Liver (tissue), 9 donors: Measurements from ENCODE around the gene ADAMTS6. TPM values are rescaled to one million over a fixed set of nuclear protein-coding genes. Genes with fewer than 3 reads are reported as not detected.

Experiments used
- DNase-seq: peaks from one replicate; pipeline ENCODE4 v3.0.0-alpha.2; 2017; ENCODE audit warnings: low spot score
- H3K27ac ChIP-seq, 2 donors: one replicate each; pipeline ENCODE4 v1.7.0; 2013; ENCODE audit warnings: inconsistent platforms in 2 of 2, low read length in 2 of 2, control low read depth in 1 of 2, low read depth in 1 of 2, mild to moderate bottlenecking in 1 of 2
- H3K27me3 ChIP-seq, 4 donors: one replicate each; pipeline versions ENCODE4 v1.6.1 to v1.7.0; 2013; ENCODE audit warnings: low read length in 3 of 4, inconsistent platforms in 1 of 4, mild to moderate bottlenecking in 1 of 4, moderate library complexity in 1 of 4; ENCODE audit not compliant: control insufficient read depth in 4 of 4, insufficient read depth in 4 of 4
- H3K36me3 ChIP-seq, 4 donors: one replicate each; pipeline versions ENCODE4 v1.6.1 to v1.7.0; 2013; ENCODE audit warnings: low read length in 3 of 4, mild to moderate bottlenecking in 3 of 4, low read depth in 1 of 4, moderate library complexity in 1 of 4; ENCODE audit not compliant: control insufficient read depth in 4 of 4, insufficient read depth in 3 of 4
- H3K4me1 ChIP-seq, 4 donors: one replicate each; pipeline versions ENCODE4 v1.6.1 to v1.7.0; 2013; ENCODE audit warnings: low read length in 3 of 4, mild to moderate bottlenecking in 3 of 4, moderate library complexity in 1 of 4; ENCODE audit not compliant: control insufficient read depth in 4 of 4, insufficient read depth in 4 of 4
- H3K4me3 ChIP-seq, 3 donors: one replicate each; pipeline versions ENCODE4 v1.6.1 to v1.7.0; 2013; ENCODE audit warnings: low read length in 3 of 3, control low read depth in 1 of 3, low read depth in 1 of 3, mild to moderate bottlenecking in 1 of 3
- H3K9ac ChIP-seq, 2 donors: one replicate each; pipeline ENCODE4 v1.7.0; 2013; ENCODE audit warnings: low read length in 2 of 2, mild to moderate bottlenecking in 2 of 2, moderate library complexity in 2 of 2, control low read depth in 1 of 2, low read depth in 1 of 2
- H3K9me3 ChIP-seq, 4 donors: one replicate each; pipeline versions ENCODE4 v1.6.1 to v1.7.0; 2013; ENCODE audit warnings: low read length in 3 of 4; ENCODE audit not compliant: control insufficient read depth in 4 of 4
- ATF3 ChIP-seq: IDR thresholded peaks from 2 replicates; pipeline ENCODE4 v1.6.1; 2016; ENCODE audit warnings: antibody characterized with exemption
- CTCF ChIP-seq: fragments of 150-350 bp; IDR thresholded peaks from 2 replicates; pipeline ENCODE4 v1.5.1; 2017; ENCODE audit warnings: improper control_type of control experiment, low read depth, low read length; ENCODE audit not compliant: missing input control
- EGR1 ChIP-seq, 2 donors: IDR thresholded peaks; 2 replicates each; pipeline ENCODE4 v1.6.1; 2016 to 2018; ENCODE audit warnings: antibody characterized with exemption in 2 of 2, low read depth in 2 of 2
- FOXA1 ChIP-seq: IDR thresholded peaks from 2 replicates; pipeline ENCODE4 v1.6.1; 2016; ENCODE audit warnings: antibody characterized with exemption
- FOXA2 ChIP-seq: IDR thresholded peaks from 2 replicates; pipeline ENCODE4 v1.6.1; 2016; ENCODE audit warnings: antibody characterized with exemption
- HNF4A ChIP-seq, 2 donors: conservative IDR thresholded peaks; 2 replicates each; pipeline ENCODE4 v1.6.1; 2016; ENCODE audit warnings: antibody characterized with exemption in 2 of 2, mild to moderate bottlenecking in 2 of 2
- HNF4G ChIP-seq: IDR thresholded peaks from 2 replicates; pipeline ENCODE4 v1.6.1; 2016; ENCODE audit warnings: antibody characterized with exemption
- MAX ChIP-seq: IDR thresholded peaks from 2 replicates; pipeline ENCODE4 v1.6.1; 2016; ENCODE audit warnings: antibody characterized with exemption
- RAD21 ChIP-seq, 2 donors: IDR thresholded peaks; 2 replicates each; pipeline ENCODE4 v1.6.1; 2016; ENCODE audit warnings: antibody characterized with exemption in 2 of 2, mild to moderate bottlenecking in 2 of 2
- REST ChIP-seq: IDR thresholded peaks from 2 replicates; pipeline ENCODE4 v1.6.1; 2016; ENCODE audit warnings: antibody characterized with exemption, mild to moderate bottlenecking
- TAF1 ChIP-seq: conservative IDR thresholded peaks from 2 replicates; pipeline ENCODE4 v1.6.1; 2016; ENCODE audit warnings: antibody characterized with exemption, mild to moderate bottlenecking
- YY1 ChIP-seq: IDR thresholded peaks from 2 replicates; pipeline ENCODE4 v1.6.1; 2016; ENCODE audit warnings: antibody characterized with exemption, mild to moderate bottlenecking
- WGBS: extraction: QIAGEN DNeasy Blood & Tissue Kit; methylation state at CpG from one replicate; pipeline ENCODE4 v1.1.7; 2013; 5-methylcytosine and 5-hydroxymethylcytosine counted together
- polyA plus RNA-seq, 2 donors: library from polyadenylated mRNA; stranded (reverse) in 1 of 2; unstranded in 1 of 2; fragments of 200-250 nt in 1 of 2; fragments of >200 nt in 1 of 2; fragmentation: Nextera tagmentation in 1 of 2; extraction: Ambion mirVana in 1 of 2; gene quantifications; one replicate each; pipeline versions ENCODE4 v1.2.1 to v1.2.3, GENCODE V29; 2013 to 2015
- total RNA-seq, 2 donors: library from RNA; depleted of rRNA; stranded (reverse); fragments of >200 nt; gene quantifications; one replicate each; pipeline ENCODE4 v1.2.3, GENCODE V29; 2014
- donor health status: healthy.
- donor health status: healthy.
- donor health status: healthy.
- donor health status: healthy.
- donor health status: healthy.

ADAMTS6 gene
- total and polyA plus RNA-seq, 4 donors: 0.06 to 2.0 (median 0.59) TPM

GRCh38 chr5:65474130-65474711 is 7.5 kb downstream of the ADAMTS6 start:
- 80% methylated on average over 3 of the region's 3 CpGs for WGBS

GRCh38 chr5:65468633-65469032 is 13.1 kb downstream of the ADAMTS6 start:
- WGBS: 83% methylated on average over 3 of the region's 3 CpGs
- H3K4me1 ChIP-seq: no peaks in the 10 kb centered on the region

More at GRCh38 chr5:65474130-65474711, 7.5 kb downstream of the ADAMTS6 start:
- Histone ChIP-seq H3K9me3 (no peaks in the 10 kb centered on the region), H3K4me3 (no peak overlapping the region), H3K27ac (no peak overlapping the region), H3K9ac (no peak overlapping the region), H3K27me3 (no peaks in the 10 kb centered on the region), H3K4me1 (no peaks in the 10 kb centered on the region), H3K36me3 (no peaks in the 10 kb centered on the region)
- TF ChIP-seq CTCF (no peak), TAF1 (no peak)
- DNase-seq: no peak

More at GRCh38 chr5:65468633-65469032, 13.1 kb downstream of the ADAMTS6 start:
- no peak for DNase-seq
- Histone ChIP-seq H3K9me3 (no peaks in the 10 kb centered on the region), H3K9ac (no peak overlapping the region), H3K27ac (no peak overlapping the region), H3K27me3 (no peaks in the 10 kb centered on the region), H3K4me3 (no peak overlapping the region), H3K36me3 (no peaks in the 10 kb centered on the region)
- TF ChIP-seq RAD21 (IDR thresholded peaks at IDR 0.05): no peak
- no peak for TF ChIP-seq FOXA2
- TF ChIP-seq MAX: no peak
- no peak for TF ChIP-seq EGR1 (IDR thresholded peaks at IDR 0.05; ENCODE audit: low read depth in 2 of 2)
- TF ChIP-seq HNF4G: no peak
- TF ChIP-seq REST: no peak
- TF ChIP-seq YY1: no peak
- TF ChIP-seq HNF4A (conservative IDR thresholded peaks at IDR 0.05): no peak
- no peak for TF ChIP-seq FOXA1
- no peak for TF ChIP-seq ATF3
